Smooth muscle cell (in vitro differentiated cells): Measurements from ENCODE around the gene SLC49A3. TPM values are rescaled to one million over a fixed set of nuclear protein-coding genes. Genes with fewer than 3 reads are reported as not detected.

Experiments
- DNase-seq: peaks from one replicate; lab custom pipeline; 2025; ENCODE audit not compliant: unreplicated experiment; lab: John Stamatoyannopoulos, UW
- H2AFZ ChIP-seq: fragments of 200-600 bp; sonication (generic); 2 replicates; pipeline ENCODE4 v1.6.0; 2016; ENCODE audit warnings: antibody characterized with exemption, low read depth, mild to moderate bottlenecking
- H3F3A ChIP-seq: fragments of 200-600 bp; sonication (generic); 2 replicates; pipeline ENCODE4 v1.6.0; 2017; ENCODE audit warnings: antibody characterized with exemption, low read depth
- H3K27ac ChIP-seq: fragments of 200-600 bp; sonication (generic); 2 replicates; pipeline ENCODE4 v1.5.1; 2016; ENCODE audit warnings: low read depth, mild to moderate bottlenecking
- H3K27me3 ChIP-seq: fragments of 200-600 bp; sonication (generic); 2 replicates; pipeline ENCODE4 v1.6.1; 2016; ENCODE audit warnings: low read depth, mild to moderate bottlenecking
- H3K36me3 ChIP-seq: fragments of 200-600 bp; sonication (generic); 2 replicates; pipeline ENCODE4 v1.5.1; 2016; ENCODE audit warnings: low read depth
- H3K4me1 ChIP-seq: fragments of 200-600 bp; sonication (generic); 2 replicates; pipeline ENCODE4 v1.5.1; 2016; ENCODE audit warnings: low read depth
- H3K4me2 ChIP-seq: fragments of 200-600 bp; sonication (generic); 2 replicates; pipeline ENCODE4 v1.6.0; 2016; ENCODE audit warnings: mild to moderate bottlenecking
- H3K4me3 ChIP-seq: fragments of 200-600 bp; sonication (generic); 2 replicates; pipeline ENCODE4 v1.5.1; 2016; ENCODE audit warnings: mild to moderate bottlenecking
- H3K79me2 ChIP-seq: fragments of 200-600 bp; sonication (generic); 2 replicates; pipeline ENCODE4 v1.6.0; 2016; ENCODE audit warnings: low read depth, mild to moderate bottlenecking
- H3K9ac ChIP-seq: fragments of 200-600 bp; sonication (generic); 2 replicates; pipeline ENCODE4 v1.6.0; 2016; ENCODE audit warnings: low read depth
- H3K9me3 ChIP-seq: fragments of 200-600 bp; sonication (generic); replicated peaks from 2 replicates; pipeline ENCODE4 v1.5.1; 2016; ENCODE audit warnings: low read depth
- H4K20me1 ChIP-seq: fragments of 200-600 bp; sonication (generic); 2 replicates; pipeline ENCODE4 v1.6.0; 2016; ENCODE audit warnings: low read depth
- WGBS: methylation state at CpG from one replicate; pipeline ENCODE4 v1.1.7; 2016; ENCODE audit warnings: low lambda C conversion rate; 5-methylcytosine and 5-hydroxymethylcytosine counted together
- polyA plus RNA-seq: library from polyadenylated mRNA; unstranded; fragments of >200 nt; fragmentation: Nextera tagmentation; extraction: Ambion mirVana; gene quantifications from 2 replicates; pipeline ENCODE4 v1.2.1, GENCODE V29; 2016
- total RNA-seq: library from RNA; depleted of rRNA; stranded (reverse); fragments of >200 nt; gene quantifications from 2 replicates; pipeline ENCODE4 v1.2.3, GENCODE V29; 2014
- TF ChIP-seq, protein P1 (sequence below): fragments of 200-600 bp; sonication (generic); IDR thresholded peaks from 2 replicates; pipeline ENCODE4 v1.5.1; 2017; ENCODE audit warnings: borderline replicate concordance, mild to moderate bottlenecking, antibody characterized with exemption; ENCODE audit not compliant: insufficient read depth, poor library complexity, severe bottlenecking

Gene SLC49A3
- total and polyA plus RNA-seq, 2 experiments from 2014 or later: 26.4 to 40.2 TPM

DNA sequence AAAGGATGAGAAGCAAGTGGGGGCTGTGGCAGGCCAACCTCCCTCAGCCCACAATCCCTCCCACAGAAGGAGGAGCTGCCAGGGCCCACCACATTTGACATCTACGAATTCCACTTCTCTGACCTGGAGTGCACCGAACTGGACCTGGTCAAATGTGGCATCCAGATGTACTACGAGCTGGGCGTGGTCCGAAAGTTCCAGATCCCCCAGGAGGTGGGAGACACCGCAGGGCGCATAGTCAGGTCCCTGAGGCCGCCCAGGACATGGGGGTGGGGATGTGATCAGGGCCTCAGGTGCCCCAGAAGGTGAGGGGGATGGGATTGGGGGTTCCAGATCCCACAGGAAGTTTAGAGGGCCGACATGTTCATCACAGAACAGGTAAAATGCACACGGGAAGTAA lies 28.6 kb downstream of the SLC49A3 start:
- no peaks in the 10 kb centered on the region for H3K36me3 ChIP-seq
- WGBS: 96% methylated on average over 10 of the region's 10 CpGs

DNA sequence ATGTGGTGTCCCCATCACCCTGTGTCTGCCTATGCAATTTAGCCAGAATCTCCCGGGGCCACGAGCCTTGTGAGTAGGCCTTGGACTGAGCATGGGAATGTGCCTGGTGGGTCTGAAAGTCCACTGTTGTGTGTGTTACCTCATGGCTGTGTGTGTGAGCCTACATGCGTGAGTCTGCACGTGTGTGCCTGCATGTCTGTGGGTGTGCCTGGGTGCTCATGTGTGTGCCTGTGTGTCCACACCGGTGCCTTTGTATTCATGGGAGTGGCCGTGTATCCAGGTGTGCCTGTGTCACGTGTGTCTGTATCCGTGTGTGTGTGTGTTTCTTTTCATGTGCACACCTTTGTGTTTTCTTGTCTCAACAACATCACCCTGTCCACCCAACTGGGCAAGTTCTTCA lies 29.1 kb downstream of the SLC49A3 start:
- Histone ChIP-seq H4K20me1 (no peaks in the 10 kb centered on the region), H3K4me1 (peaks cover 7% of the 10 kb centered on the region), H3K4me3 (no peak overlapping the region), H2AFZ (no peak overlapping the region), H3K27ac (no peak overlapping the region), H3K9me3 (no peaks in the 10 kb centered on the region), H3K27me3 (no peaks in the 10 kb centered on the region), H3K36me3 (no peaks in the 10 kb centered on the region), H3K4me2 (no peak overlapping the region), H3K79me2 (no peaks in the 10 kb centered on the region), H3F3A (no peaks in the 10 kb centered on the region), H3K9ac (no peak overlapping the region)
- TF ChIP-seq, protein P1, sequence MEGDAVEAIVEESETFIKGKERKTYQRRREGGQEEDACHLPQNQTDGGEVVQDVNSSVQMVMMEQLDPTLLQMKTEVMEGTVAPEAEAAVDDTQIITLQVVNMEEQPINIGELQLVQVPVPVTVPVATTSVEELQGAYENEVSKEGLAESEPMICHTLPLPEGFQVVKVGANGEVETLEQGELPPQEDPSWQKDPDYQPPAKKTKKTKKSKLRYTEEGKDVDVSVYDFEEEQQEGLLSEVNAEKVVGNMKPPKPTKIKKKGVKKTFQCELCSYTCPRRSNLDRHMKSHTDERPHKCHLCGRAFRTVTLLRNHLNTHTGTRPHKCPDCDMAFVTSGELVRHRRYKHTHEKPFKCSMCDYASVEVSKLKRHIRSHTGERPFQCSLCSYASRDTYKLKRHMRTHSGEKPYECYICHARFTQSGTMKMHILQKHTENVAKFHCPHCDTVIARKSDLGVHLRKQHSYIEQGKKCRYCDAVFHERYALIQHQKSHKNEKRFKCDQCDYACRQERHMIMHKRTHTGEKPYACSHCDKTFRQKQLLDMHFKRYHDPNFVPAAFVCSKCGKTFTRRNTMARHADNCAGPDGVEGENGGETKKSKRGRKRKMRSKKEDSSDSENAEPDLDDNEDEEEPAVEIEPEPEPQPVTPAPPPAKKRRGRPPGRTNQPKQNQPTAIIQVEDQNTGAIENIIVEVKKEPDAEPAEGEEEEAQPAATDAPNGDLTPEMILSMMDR: no peak
- 98% methylated on average over 8 of the region's 8 CpGs for WGBS
- DNase-seq: no peak

More for the DNA sequence above, 28.6 kb downstream of the SLC49A3 start:
- no peaks in the 10 kb centered on the region for H3K27me3 ChIP-seq
- H3K79me2 ChIP-seq: no peaks in the 10 kb centered on the region
- H3K4me2 ChIP-seq: no peak overlapping the region
- H4K20me1 ChIP-seq: no peaks in the 10 kb centered on the region
- no peak overlapping the region for H2AFZ ChIP-seq
- H3K4me3 ChIP-seq: no peak overlapping the region
- peaks cover 7% of the 10 kb centered on the region for H3K4me1 ChIP-seq
- no peaks in the 10 kb centered on the region for H3K9me3 ChIP-seq
- no peak overlapping the region for H3K27ac ChIP-seq
- DNase-seq: no peak
- H3K9ac ChIP-seq: no peak overlapping the region
- TF ChIP-seq, protein P1: no peak
- no peaks in the 10 kb centered on the region for H3F3A ChIP-seq

DNA sequence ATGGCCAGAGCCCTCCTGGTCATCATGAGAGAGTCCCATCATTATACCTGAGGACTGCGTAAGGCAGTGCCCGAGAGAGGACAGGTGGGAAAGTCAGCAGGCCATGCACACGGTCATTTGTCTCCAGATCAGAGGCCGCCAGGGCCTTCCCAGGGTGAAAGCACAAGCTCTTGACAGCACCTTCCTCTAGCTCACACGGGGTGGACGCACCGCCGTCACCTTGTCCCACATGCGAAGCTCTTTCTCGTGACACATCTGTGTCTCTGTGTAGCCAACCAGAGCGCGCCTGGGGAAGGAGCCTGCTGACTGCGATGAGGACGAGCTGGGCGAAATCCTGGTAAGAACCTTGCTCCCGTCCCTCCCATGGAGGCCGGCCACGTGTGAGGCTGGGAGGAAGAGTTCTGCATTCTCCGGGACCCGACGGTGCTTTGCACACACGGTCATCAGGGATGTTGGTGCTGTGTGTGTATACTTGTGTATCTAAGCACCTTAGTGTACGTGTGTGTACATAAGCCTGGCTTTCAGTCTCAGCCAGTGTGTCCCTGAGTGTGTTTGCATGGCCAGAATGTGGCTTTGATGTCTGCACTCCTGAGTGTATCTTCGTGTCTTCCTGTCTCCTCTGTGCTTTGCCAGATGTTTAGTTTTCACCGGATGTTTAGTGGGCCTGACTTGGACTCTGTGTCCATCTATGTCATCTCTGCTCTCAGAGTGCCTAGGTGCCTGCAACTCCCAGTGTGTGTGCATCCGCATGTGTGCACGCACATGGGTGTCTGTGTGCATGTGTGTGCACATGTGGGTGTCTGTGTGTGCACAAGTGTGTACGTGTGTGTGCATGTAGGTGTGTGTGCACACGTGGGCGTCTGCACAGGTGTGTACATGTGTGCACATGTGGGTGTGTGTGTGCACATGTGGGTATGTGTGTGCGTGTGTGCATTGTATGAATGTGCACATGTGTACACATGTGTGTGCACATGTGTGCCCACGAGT lies 30.0 kb downstream of the SLC49A3 start:
- WGBS: 93% methylated on average over 32 of the region's 32 CpGs
- H3K9me3 ChIP-seq: no peaks in the 10 kb centered on the region
- no peak overlapping the region for H3K4me2 ChIP-seq
- H3K79me2 ChIP-seq: no peaks in the 10 kb centered on the region
- H3F3A ChIP-seq: no peaks in the 10 kb centered on the region
- H3K9ac ChIP-seq: no peak overlapping the region
- H3K36me3 ChIP-seq: no peaks in the 10 kb centered on the region
- H3K4me1 ChIP-seq: peaks cover 7% of the 10 kb centered on the region
- no peak overlapping the region for H2AFZ ChIP-seq
- H4K20me1 ChIP-seq: no peaks in the 10 kb centered on the region
- H3K27me3 ChIP-seq: no peaks in the 10 kb centered on the region
- no peak overlapping the region for H3K27ac ChIP-seq
- TF ChIP-seq, protein P1: no peak
- H3K4me3 ChIP-seq: no peak overlapping the region
- DNase-seq: no peak
